ENCODE data around the gene NEURL2. TPM values are rescaled to one million over a fixed set of nuclear protein-coding genes. Genes with fewer than 3 reads are reported as not detected.
"Not testable (repeated sequence)": the region's sequence is repeated elsewhere in the genome, so short reads cannot be mapped to it uniquely, and the experiment has no call there.

NEURL2 gene
- total RNA-seq, 6 experiments from 2014 or later, result 1.5 to 2.3 (median 1.9) TPM

DNA sequence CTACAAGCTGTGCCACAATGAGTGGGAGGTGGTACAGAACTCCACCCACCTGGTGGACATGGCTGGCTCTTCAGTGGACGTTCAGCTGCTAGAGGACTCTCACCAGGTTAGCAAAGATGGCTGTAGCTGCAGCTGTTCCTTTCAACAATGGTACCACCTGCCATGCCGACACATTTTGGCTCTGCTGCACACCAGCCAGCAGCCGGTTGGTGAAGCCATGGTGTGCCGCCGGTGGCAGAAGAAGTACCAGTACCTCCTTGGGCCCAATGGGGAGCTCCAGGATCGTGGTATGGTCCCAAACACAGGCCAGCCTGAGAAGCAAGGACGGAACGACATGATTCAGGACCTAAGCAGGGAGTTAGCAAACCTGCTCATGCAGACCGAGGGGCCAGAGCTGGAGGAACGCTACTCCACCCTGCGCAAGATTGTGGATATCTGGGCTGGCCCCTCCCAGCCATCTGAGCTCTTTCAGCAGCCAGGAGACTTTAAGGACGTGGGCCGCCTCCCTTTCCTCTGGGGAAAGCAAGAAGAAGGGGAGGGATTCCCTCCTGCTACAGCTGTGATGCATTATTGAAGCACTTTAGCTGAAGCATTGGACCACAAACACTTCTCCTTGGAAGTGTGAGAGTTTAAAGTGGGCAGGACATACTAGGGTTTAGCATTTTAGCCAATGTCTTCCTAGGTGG is 12.8 kb downstream of the NEURL2 start:
- no peak for DNase-seq
- Mint-ChIP-seq H3K4me3 (no peak overlapping the region), H3K4me1 (ENCODE audit: low read depth) (peaks cover 28% of the 10 kb centered on the region), H3K9me3 (no peaks in the 10 kb centered on the region), H3K36me3 (ENCODE audit: low read depth) (peaks cover 16% of the 10 kb centered on the region), H3K27ac (no peak overlapping the region), H3K27me3 (ENCODE audit: insufficient read depth) (peaks cover 2% of the 10 kb centered on the region; the same call in 1 of the 2 replicates)
- TF ChIP-seq, protein P1, sequence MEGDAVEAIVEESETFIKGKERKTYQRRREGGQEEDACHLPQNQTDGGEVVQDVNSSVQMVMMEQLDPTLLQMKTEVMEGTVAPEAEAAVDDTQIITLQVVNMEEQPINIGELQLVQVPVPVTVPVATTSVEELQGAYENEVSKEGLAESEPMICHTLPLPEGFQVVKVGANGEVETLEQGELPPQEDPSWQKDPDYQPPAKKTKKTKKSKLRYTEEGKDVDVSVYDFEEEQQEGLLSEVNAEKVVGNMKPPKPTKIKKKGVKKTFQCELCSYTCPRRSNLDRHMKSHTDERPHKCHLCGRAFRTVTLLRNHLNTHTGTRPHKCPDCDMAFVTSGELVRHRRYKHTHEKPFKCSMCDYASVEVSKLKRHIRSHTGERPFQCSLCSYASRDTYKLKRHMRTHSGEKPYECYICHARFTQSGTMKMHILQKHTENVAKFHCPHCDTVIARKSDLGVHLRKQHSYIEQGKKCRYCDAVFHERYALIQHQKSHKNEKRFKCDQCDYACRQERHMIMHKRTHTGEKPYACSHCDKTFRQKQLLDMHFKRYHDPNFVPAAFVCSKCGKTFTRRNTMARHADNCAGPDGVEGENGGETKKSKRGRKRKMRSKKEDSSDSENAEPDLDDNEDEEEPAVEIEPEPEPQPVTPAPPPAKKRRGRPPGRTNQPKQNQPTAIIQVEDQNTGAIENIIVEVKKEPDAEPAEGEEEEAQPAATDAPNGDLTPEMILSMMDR (IDR thresholded peaks at IDR 0.05), result no peak

- DNase-seq, result no peak
- H3K9me3 Mint-ChIP-seq, result no peaks in the 10 kb centered on the region
- no peak overlapping the region for H3K27ac Mint-ChIP-seq
- peaks cover 8% of the 10 kb centered on the region; the same call in 1 of the 2 replicates for H3K4me1 Mint-ChIP-seq (ENCODE audit: low read depth)
- H3K27me3 Mint-ChIP-seq (ENCODE audit: insufficient read depth), result no peaks in the 10 kb centered on the region
- TF ChIP-seq, protein P1 (IDR thresholded peaks at IDR 0.05), result no peak
- H3K36me3 Mint-ChIP-seq (ENCODE audit: low read depth), result no peaks in the 10 kb centered on the region
- no peak overlapping the region for H3K4me3 Mint-ChIP-seq
These were observed 16.4 kb downstream of the NEURL2 start for GRCh38 chr20:45874576-45874975.

DNA sequence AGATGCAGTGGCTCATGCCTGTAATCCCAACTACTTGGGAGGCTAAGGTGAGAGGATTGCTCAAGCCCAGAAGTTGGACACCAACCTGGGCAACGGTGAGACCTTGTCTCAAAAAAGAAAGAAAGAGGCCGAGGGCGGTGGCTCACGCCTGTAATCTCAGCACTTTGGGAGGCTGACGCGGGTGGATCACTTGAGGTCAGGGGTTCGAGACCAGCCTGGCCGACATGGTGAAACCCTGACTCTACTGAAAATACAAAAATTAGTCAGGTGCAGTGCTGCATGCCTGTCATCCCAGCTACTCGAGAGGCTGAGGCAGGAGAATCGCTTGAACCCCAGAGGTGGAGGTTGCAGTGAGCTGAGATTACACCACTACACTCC is 16.9 kb downstream of the NEURL2 start:
- H3K9me3 Mint-ChIP-seq; DNase-seq; H3K4me1 Mint-ChIP-seq (ENCODE audit: low read depth); H3K4me3 Mint-ChIP-seq; H3K27ac Mint-ChIP-seq; H3K27me3 Mint-ChIP-seq (ENCODE audit: insufficient read depth); H3K36me3 Mint-ChIP-seq (ENCODE audit: low read depth): not testable (repeated sequence)

- Mint-ChIP-seq H3K4me1 (ENCODE audit: low read depth) (peaks cover 8% of the 10 kb centered on the region; the same call in 1 of the 2 replicates), H3K36me3 (ENCODE audit: low read depth) (no peaks in the 10 kb centered on the region), H3K9me3 (no peaks in the 10 kb centered on the region), H3K27ac (no peak overlapping the region), H3K4me3 (no peak overlapping the region), H3K27me3 (ENCODE audit: insufficient read depth) (no peaks in the 10 kb centered on the region)
- DNase-seq, result peak; percentile 19
- TF ChIP-seq, protein P1 (IDR thresholded peaks at IDR 0.05), result no peak
These were observed 17.5 kb downstream of the NEURL2 start for GRCh38 chr20:45873409-45874103.

DNA sequence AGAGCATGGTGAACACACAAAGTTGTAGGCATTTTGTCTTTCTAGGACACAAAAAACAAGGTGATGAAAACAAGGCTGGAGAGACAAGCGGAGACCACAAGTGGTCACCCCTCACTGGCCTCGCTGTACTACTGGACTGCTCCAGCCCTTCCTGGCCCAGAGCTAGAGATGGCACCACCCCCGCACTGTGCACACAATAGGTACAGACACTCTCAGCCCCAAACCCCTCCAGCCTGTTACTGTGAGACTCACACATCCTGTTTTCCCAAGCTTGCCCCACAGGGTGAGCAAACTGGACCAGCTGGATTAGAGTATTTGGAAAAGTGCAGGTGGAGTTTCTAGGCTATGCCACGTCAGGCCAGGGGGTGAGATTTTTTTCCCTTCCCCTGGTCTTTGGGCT is 18.4 kb downstream of the NEURL2 start:
- no peak for DNase-seq
- H3K4me3 Mint-ChIP-seq, result no peak overlapping the region
- H3K36me3 Mint-ChIP-seq (ENCODE audit: low read depth), result no peaks in the 10 kb centered on the region
- H3K9me3 Mint-ChIP-seq, result no peaks in the 10 kb centered on the region
- peaks cover 16% of the 10 kb centered on the region for H3K4me1 Mint-ChIP-seq (ENCODE audit: low read depth)
- no peak overlapping the region for H3K27ac Mint-ChIP-seq
- TF ChIP-seq, protein P1 (IDR thresholded peaks at IDR 0.05), result no peak
- H3K27me3 Mint-ChIP-seq (ENCODE audit: insufficient read depth), result no peaks in the 10 kb centered on the region

DNA sequence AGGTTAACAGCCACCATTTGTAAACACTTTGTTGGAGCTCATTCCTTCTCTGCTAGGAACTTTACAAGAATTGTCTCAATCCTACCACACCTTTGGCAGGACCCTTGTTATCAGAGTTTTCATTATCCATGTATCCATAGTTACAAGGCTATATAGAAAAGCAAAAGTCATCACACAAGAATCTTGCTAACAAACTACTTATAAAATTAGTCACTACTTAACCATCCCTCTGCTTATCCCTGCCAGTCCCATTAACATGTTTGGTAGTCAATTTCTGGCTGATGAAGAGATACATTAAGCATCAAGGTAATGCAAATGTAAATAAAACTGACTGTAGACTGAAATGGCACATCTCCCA is 23.2 kb downstream of the NEURL2 start:
- Mint-ChIP-seq H3K27ac (peak overlapping the region; percentile 97), H3K36me3 (ENCODE audit: low read depth) (no peaks in the 10 kb centered on the region), H3K4me3 (peak overlapping the region; percentile 50), H3K4me1 (ENCODE audit: low read depth) (peaks cover 21% of the 10 kb centered on the region), H3K27me3 (ENCODE audit: insufficient read depth) (no peaks in the 10 kb centered on the region), H3K9me3 (no peaks in the 10 kb centered on the region)
- peak; percentile 87 for DNase-seq
- TF ChIP-seq, protein P1 (IDR thresholded peaks at IDR 0.05), result no peak
